Neural cell (in vitro differentiated cells): ENCODE results near the gene HLF.

Experiments used
- EP300 ChIP-seq: fragments of 450-650 bp; conservative IDR thresholded peaks from 2 replicates; pipeline ENCODE4 v1.6.1; 2014; ENCODE audit warnings: antibody characterized with exemption, mild to moderate bottlenecking, moderate library complexity; ENCODE audit not compliant: poor library complexity, severe bottlenecking
- EZH2 ChIP-seq: fragments of 200-600, 300-800 bp; shearing (Covaris generic), sonication (generic); IDR thresholded peaks from 2 replicates; pipeline ENCODE4 v1.6.1; 2014; ENCODE audit warnings: antibody characterized with exemption, low read length, borderline replicate concordance, mild to moderate bottlenecking; ENCODE audit not compliant: insufficient read depth, poor library complexity, severe bottlenecking
- MXI1 ChIP-seq: fragments of 450-650 bp; conservative IDR thresholded peaks from 2 replicates; pipeline ENCODE4 v1.6.1; 2014; ENCODE audit warnings: antibody characterized with exemption, mild to moderate bottlenecking; ENCODE audit not compliant: poor library complexity, severe bottlenecking
- POLR2AphosphoS5 ChIP-seq: IDR thresholded peaks from 2 replicates; pipeline ENCODE4 v1.6.1; 2012
- RAD21 ChIP-seq: fragments of 450-650 bp; conservative IDR thresholded peaks from 2 replicates; pipeline ENCODE4 v1.6.1; 2014; ENCODE audit warnings: antibody characterized with exemption, mild to moderate bottlenecking, moderate library complexity
- SMC3 ChIP-seq: fragments of 450-650 bp; conservative IDR thresholded peaks from 2 replicates; pipeline ENCODE4 v1.6.1; 2014; ENCODE audit warnings: antibody characterized with exemption, mild to moderate bottlenecking, moderate library complexity; ENCODE audit not compliant: poor library complexity
- TAF1 ChIP-seq: IDR thresholded peaks from 2 replicates; pipeline ENCODE4 v1.6.1; 2012; ENCODE audit warnings: low read depth
- TF ChIP-seq, protein P1 (sequence below): fragments of 450-650 bp; IDR thresholded peaks from 2 replicates; pipeline ENCODE4 v1.5.1; 2014; ENCODE audit warnings: antibody characterized with exemption, mild to moderate bottlenecking, moderate library complexity; ENCODE audit not compliant: poor library complexity, severe bottlenecking
- TF ChIP-seq, protein P2 (sequence below): IDR thresholded peaks from 2 replicates; pipeline ENCODE4 v1.6.1; 2012; ENCODE audit warnings: borderline replicate concordance

DNA sequence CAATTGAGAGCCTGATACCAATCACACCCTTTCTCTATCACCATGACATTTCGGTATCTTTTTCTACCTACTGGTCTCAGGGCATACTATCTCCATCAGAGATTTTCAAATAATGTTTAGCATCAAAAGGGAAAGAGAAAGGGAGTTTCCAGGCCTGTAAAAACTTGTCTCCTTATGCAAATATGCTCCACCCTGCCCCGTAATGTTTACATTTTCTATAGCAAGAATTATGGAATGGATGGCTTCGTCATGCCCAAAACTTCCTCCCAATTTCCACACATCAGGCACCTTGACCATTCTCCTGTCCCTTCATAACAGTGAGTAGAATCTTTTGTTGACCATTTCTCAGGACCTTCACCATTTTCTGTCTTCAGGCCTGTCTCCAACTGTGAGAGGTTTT is 30.9 kb upstream of the HLF start:
- TF ChIP-seq, protein P1, sequence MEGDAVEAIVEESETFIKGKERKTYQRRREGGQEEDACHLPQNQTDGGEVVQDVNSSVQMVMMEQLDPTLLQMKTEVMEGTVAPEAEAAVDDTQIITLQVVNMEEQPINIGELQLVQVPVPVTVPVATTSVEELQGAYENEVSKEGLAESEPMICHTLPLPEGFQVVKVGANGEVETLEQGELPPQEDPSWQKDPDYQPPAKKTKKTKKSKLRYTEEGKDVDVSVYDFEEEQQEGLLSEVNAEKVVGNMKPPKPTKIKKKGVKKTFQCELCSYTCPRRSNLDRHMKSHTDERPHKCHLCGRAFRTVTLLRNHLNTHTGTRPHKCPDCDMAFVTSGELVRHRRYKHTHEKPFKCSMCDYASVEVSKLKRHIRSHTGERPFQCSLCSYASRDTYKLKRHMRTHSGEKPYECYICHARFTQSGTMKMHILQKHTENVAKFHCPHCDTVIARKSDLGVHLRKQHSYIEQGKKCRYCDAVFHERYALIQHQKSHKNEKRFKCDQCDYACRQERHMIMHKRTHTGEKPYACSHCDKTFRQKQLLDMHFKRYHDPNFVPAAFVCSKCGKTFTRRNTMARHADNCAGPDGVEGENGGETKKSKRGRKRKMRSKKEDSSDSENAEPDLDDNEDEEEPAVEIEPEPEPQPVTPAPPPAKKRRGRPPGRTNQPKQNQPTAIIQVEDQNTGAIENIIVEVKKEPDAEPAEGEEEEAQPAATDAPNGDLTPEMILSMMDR = no peak
- TF ChIP-seq EZH2 = no peak
- no peak for TF ChIP-seq RAD21
- TF ChIP-seq TAF1 = no peak
- TF ChIP-seq MXI1 = no peak
- TF ChIP-seq EP300 = no peak
- TF ChIP-seq, protein P2, sequence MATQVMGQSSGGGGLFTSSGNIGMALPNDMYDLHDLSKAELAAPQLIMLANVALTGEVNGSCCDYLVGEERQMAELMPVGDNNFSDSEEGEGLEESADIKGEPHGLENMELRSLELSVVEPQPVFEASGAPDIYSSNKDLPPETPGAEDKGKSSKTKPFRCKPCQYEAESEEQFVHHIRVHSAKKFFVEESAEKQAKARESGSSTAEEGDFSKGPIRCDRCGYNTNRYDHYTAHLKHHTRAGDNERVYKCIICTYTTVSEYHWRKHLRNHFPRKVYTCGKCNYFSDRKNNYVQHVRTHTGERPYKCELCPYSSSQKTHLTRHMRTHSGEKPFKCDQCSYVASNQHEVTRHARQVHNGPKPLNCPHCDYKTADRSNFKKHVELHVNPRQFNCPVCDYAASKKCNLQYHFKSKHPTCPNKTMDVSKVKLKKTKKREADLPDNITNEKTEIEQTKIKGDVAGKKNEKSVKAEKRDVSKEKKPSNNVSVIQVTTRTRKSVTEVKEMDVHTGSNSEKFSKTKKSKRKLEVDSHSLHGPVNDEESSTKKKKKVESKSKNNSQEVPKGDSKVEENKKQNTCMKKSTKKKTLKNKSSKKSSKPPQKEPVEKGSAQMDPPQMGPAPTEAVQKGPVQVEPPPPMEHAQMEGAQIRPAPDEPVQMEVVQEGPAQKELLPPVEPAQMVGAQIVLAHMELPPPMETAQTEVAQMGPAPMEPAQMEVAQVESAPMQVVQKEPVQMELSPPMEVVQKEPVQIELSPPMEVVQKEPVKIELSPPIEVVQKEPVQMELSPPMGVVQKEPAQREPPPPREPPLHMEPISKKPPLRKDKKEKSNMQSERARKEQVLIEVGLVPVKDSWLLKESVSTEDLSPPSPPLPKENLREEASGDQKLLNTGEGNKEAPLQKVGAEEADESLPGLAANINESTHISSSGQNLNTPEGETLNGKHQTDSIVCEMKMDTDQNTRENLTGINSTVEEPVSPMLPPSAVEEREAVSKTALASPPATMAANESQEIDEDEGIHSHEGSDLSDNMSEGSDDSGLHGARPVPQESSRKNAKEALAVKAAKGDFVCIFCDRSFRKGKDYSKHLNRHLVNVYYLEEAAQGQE = no peak
- TF ChIP-seq SMC3 = no peak
- TF ChIP-seq POLR2AphosphoS5 = no peak
